GM18505 (cell line): Measurements from ENCODE around the gene RNU4-1.

Source experiments
- ATAC-seq: cut with Tn5 transposase; IDR thresholded peaks from one replicate; pipeline ENCODE4 v1.9.1; 2021; ENCODE audit not compliant: unreplicated experiment
- POLR2A ChIP-seq: IDR thresholded peaks from 4 replicates; pipeline ENCODE4 v1.6.1; 2011; ENCODE audit warnings: borderline replicate concordance; ENCODE audit not compliant: insufficient read depth, insufficient read length; ENCODE audit errors: extremely low read depth

Gene RNU4-1

GRCh38 chr12:120276734-120277133 is 16.3 kb downstream of the RNU4-1 start:
- TF ChIP-seq POLR2A = no peak
- ATAC-seq = no peak

- no peak for TF ChIP-seq POLR2A
- no peak for ATAC-seq
These were observed 25.3 kb downstream of the RNU4-1 start for GRCh38 chr12:120267736-120268135.

- no peak for ATAC-seq
- no peak for TF ChIP-seq POLR2A
These were observed 26.7 kb downstream of the RNU4-1 start for GRCh38 chr12:120266180-120266870.

- peak; percentile 52 for TF ChIP-seq POLR2A
These were observed 27.4 kb downstream of the RNU4-1 start, which contains the start of gene PXN for GRCh38 chr12:120265473-120266179. Gene PXN (minus strand): TSS chr12:120265730. CDS start chr12:120265629, 101 bp downstream.

GRCh38 chr12:120264904-120265472 is 28.0 kb downstream of the RNU4-1 start:
- ATAC-seq = peak; percentile 33
- no peak for TF ChIP-seq POLR2A

More at GRCh38 chr12:120265473-120266179, 27.4 kb downstream of the RNU4-1 start, which contains the start of gene PXN:
- peak; percentile 74 for ATAC-seq

GRCh38 chr12:120264086-120264903 is 28.7 kb downstream of the RNU4-1 start:
- TF ChIP-seq POLR2A = no peak
- ATAC-seq = no peak

GRCh38 chr12:120263748-120264085 is 29.3 kb downstream of the RNU4-1 start:
- no peak for ATAC-seq
- TF ChIP-seq POLR2A = no peak

- TF ChIP-seq POLR2A = no peak
- ATAC-seq = no peak
These were observed 29.9 kb downstream of the RNU4-1 start for GRCh38 chr12:120262852-120263747.

GRCh38 chr12:120261951-120262851 is 30.8 kb downstream of the RNU4-1 start:
- no peak for TF ChIP-seq POLR2A
- ATAC-seq = no peak

GRCh38 chr12:120260607-120261006 is 32.4 kb downstream of the RNU4-1 start:
- TF ChIP-seq POLR2A = no peak

GRCh38 chr12:120259418-120260202 is 33.4 kb downstream of the RNU4-1 start:
- ATAC-seq = no peak
- TF ChIP-seq POLR2A = no peak

More at GRCh38 chr12:120260607-120261006, 32.4 kb downstream of the RNU4-1 start:
- ATAC-seq = no peak
